Lower lobe of right lung (tissue), 2 donors: ENCODE data around the gene TSHB. TPM values are rescaled to one million over a fixed set of nuclear protein-coding genes. Genes with fewer than 3 reads are reported as not detected.

ENCODE experiments used
- ATAC-seq, 2 donors: fragments of 200-7000 bp; cut with Tn5 transposase; one replicate each; pipeline ENCODE4 v1.9.1; 2020 to 2022; ENCODE audit warnings: mild to moderate bottlenecking in 2 of 2, moderate library complexity in 2 of 2
- DNase-seq: peaks from one replicate; pipeline ENCODE4 v3.0.0-alpha.2; 2020
- H3K27ac ChIP-seq: fragments of 200-600 bp; one replicate; pipeline ENCODE4 v1.8.0; 2022
- H3K27me3 ChIP-seq: fragments of 200-600 bp; one replicate; pipeline ENCODE4 v1.8.0; 2022; ENCODE audit warnings: low read depth
- H3K36me3 ChIP-seq: fragments of 200-600 bp; one replicate; pipeline ENCODE4 v1.8.0; 2022; ENCODE audit warnings: mild to moderate bottlenecking
- H3K4me1 ChIP-seq: fragments of 200-600 bp; one replicate; pipeline ENCODE4 v1.8.0; 2022
- H3K4me3 ChIP-seq: fragments of 200-600 bp; one replicate; pipeline ENCODE4 v1.8.0; 2022; ENCODE audit warnings: mild to moderate bottlenecking
- H3K9me3 ChIP-seq: fragments of 200-600 bp; one replicate; pipeline ENCODE4 v1.8.0; 2022
- CTCF ChIP-seq: fragments of 200-600 bp; IDR thresholded peaks from one replicate; pipeline ENCODE4 v1.8.0; 2022; ENCODE audit warnings: antibody characterized with exemption, mild to moderate bottlenecking
- intact Hi-C: fragments of 100-400 bp; cut with DNase I; formaldehyde crosslinking; loops from one replicate; pipeline ENCODE4 v1.11.0; 2022
- total RNA-seq: library from RNA; stranded (reverse); fragmentation: NEBNext Ultra II Directional; extraction: Animal tissue kit (Norgen Biotek cat#: 25700); gene quantifications from one replicate; pipeline ENCODE4 v1.2.1, GENCODE V29; 2021
- donor health status: DM: no; HTN: yes; CAD: no; lungs with severe emphysema.

The TSHB gene
- total RNA-seq, 1 donor from 2014 or later: not detected

GRCh38 chr1:115041654-115042053 lies 12.0 kb downstream of the TSHB start:
- Histone ChIP-seq H3K36me3 (no peaks in the 10 kb centered on the region), H3K27me3 (no peaks in the 10 kb centered on the region), H3K9me3 (no peaks in the 10 kb centered on the region), H3K27ac (no peak overlapping the region), H3K4me1 (no peaks in the 10 kb centered on the region), H3K4me3 (no peak overlapping the region)
- TF ChIP-seq CTCF: no peak
- intact Hi-C loops: no loop called here
- ATAC-seq (peak in 1 of 2 donors; percentile 33), DNase-seq (no peak)

GRCh38 chr1:115046751-115047150 lies 17.1 kb downstream of the TSHB start:
- TF ChIP-seq CTCF: no peak

GRCh38 chr1:115051850-115052249 lies 22.2 kb downstream of the TSHB start:
- no peak for TF ChIP-seq CTCF
- Histone ChIP-seq H3K36me3 (no peaks in the 10 kb centered on the region), H3K27ac (no peak overlapping the region), H3K9me3 (no peaks in the 10 kb centered on the region), H3K4me1 (no peaks in the 10 kb centered on the region), H3K27me3 (no peaks in the 10 kb centered on the region), H3K4me3 (no peak overlapping the region)
- DNase-seq (no peak), ATAC-seq (peak in 1 of 2 donors; percentile 34)
- intact Hi-C loops: no loop called here

More at GRCh38 chr1:115046751-115047150, 17.1 kb downstream of the TSHB start:
- Histone ChIP-seq H3K4me3 (no peak overlapping the region), H3K4me1 (no peaks in the 10 kb centered on the region), H3K36me3 (no peaks in the 10 kb centered on the region), H3K27me3 (no peaks in the 10 kb centered on the region), H3K27ac (no peak overlapping the region), H3K9me3 (no peaks in the 10 kb centered on the region)
- ATAC-seq: no peak
- no peak for DNase-seq
- intact Hi-C loops: no loop called here

DNA sequence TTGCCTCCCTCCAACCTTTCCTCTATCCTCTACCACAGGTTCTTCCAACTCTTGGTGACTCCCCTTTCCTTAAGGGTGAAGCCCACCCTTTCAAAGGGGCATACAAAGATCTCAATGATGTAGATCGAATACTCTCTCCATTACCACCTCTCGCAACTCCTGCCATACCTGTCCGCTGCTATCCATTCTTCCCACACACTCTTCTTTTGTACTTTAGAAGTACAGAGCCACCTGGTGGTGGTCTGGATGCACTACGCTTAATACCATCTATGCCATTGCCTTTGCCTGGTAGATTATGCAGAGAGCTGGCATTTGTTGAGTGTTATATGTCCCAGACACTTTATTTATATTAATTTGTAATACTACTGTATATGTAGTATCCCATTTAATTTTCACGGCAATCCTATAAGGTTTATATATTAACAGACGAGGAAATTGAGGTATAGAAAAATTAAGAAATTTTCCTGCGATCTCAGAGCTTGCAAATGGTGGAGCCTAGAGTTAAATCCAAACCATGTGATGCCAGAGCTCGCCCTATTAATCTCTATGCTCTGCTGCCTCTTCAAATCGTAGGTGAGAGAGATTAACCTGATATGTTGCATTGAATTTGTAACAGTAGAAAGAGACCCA lies 22.9 kb downstream of the TSHB start:
- intact Hi-C loops: no loop called here
- DNase-seq: no peak
- Histone ChIP-seq H3K36me3 (no peaks in the 10 kb centered on the region), H3K27ac (no peak overlapping the region), H3K27me3 (no peaks in the 10 kb centered on the region), H3K4me3 (no peak overlapping the region), H3K9me3 (no peaks in the 10 kb centered on the region), H3K4me1 (no peaks in the 10 kb centered on the region)
- peak; percentile 84 to 87 for ATAC-seq
- TF ChIP-seq CTCF: peak; percentile 87

GRCh38 chr1:115056395-115056798 lies 26.8 kb downstream of the TSHB start:
- H3K4me1 ChIP-seq: no peaks in the 10 kb centered on the region
- H3K27ac ChIP-seq: no peak overlapping the region
- no peak for TF ChIP-seq CTCF
- H3K9me3 ChIP-seq: no peaks in the 10 kb centered on the region
- DNase-seq (no peak), ATAC-seq (peak; percentile 32 to 35)
- H3K4me3 ChIP-seq: no peak overlapping the region
- no peaks in the 10 kb centered on the region for H3K27me3 ChIP-seq
- intact Hi-C loops: no loop called here
- H3K36me3 ChIP-seq: no peaks in the 10 kb centered on the region
